H9 (cell line): ENCODE data around the gene HCCS. TPM values are rescaled to one million over a fixed set of nuclear protein-coding genes. Genes with fewer than 3 reads are reported as not detected.

Experiments used
- DNase-seq: peaks from one replicate; pipeline ENCODE4 v3.0.0-alpha.2; 2017
- H2AFZ ChIP-seq: one replicate; pipeline ENCODE4 v1.6.1; 2013; ENCODE audit warnings: mild to moderate bottlenecking, low read length, control low read depth, moderate library complexity
- H2AK5ac ChIP-seq: 2 replicates; pipeline ENCODE4 v1.6.1; 2013; ENCODE audit warnings: low read length, control low read depth, mixed read lengths; ENCODE audit not compliant: insufficient read length
- H2BK120ac ChIP-seq: one replicate; pipeline ENCODE4 v1.6.1; 2013; ENCODE audit warnings: low read depth, mild to moderate bottlenecking, low read length, control low read depth, inconsistent platforms; ENCODE audit not compliant: poor library complexity, severe bottlenecking
- H2BK12ac ChIP-seq: 2 replicates; pipeline ENCODE4 v1.6.1; 2013; ENCODE audit warnings: low read length, control low read depth, mixed read lengths, low read depth; ENCODE audit not compliant: insufficient read length
- H2BK15ac ChIP-seq: 2 replicates; pipeline ENCODE4 v1.6.1; 2013; ENCODE audit warnings: low read depth, low read length, control low read depth
- H2BK20ac ChIP-seq: one replicate; pipeline ENCODE4 v1.6.1; 2013; ENCODE audit warnings: low read depth, mild to moderate bottlenecking, low read length, control low read depth, inconsistent platforms; ENCODE audit not compliant: poor library complexity, severe bottlenecking
- H2BK5ac ChIP-seq: 2 replicates; pipeline ENCODE4 v1.6.1; 2013; ENCODE audit warnings: low read length, control low read depth, mixed read lengths; ENCODE audit not compliant: insufficient read length
- H3K14ac ChIP-seq: 2 replicates; pipeline ENCODE4 v1.6.1; 2013; ENCODE audit warnings: low read length, control low read depth; ENCODE audit not compliant: insufficient read depth
- H3K18ac ChIP-seq: 2 replicates; pipeline ENCODE4 v1.6.1; 2013; ENCODE audit warnings: low read depth, mild to moderate bottlenecking, mixed read lengths, low read length, control low read depth; ENCODE audit not compliant: insufficient read length
- H3K23ac ChIP-seq: 2 replicates; pipeline ENCODE4 v1.6.1; 2013; ENCODE audit warnings: low read length, control low read depth, mixed read lengths, low read depth; ENCODE audit not compliant: insufficient read length
- H3K23me2 ChIP-seq: 2 replicates; pipeline ENCODE4 v1.6.1; 2013; ENCODE audit warnings: low read depth, mild to moderate bottlenecking, mixed read lengths, low read length, control low read depth; ENCODE audit not compliant: insufficient read length, poor library complexity, severe bottlenecking
- H3K27ac ChIP-seq: 2 replicates; pipeline ENCODE4 v1.5.1; 2013; ENCODE audit warnings: low read length, control low read depth, mixed read lengths, low read depth; ENCODE audit not compliant: insufficient read length
- H3K27me3 ChIP-seq: 2 replicates; pipeline ENCODE4 v1.6.1; 2013; ENCODE audit warnings: low read length, control low read depth, inconsistent platforms; ENCODE audit not compliant: insufficient read depth
- H3K4ac ChIP-seq: 2 replicates; pipeline ENCODE4 v1.6.1; 2013; ENCODE audit warnings: low read depth, mild to moderate bottlenecking, control low read depth, inconsistent platforms, low read length, moderate library complexity
- H3K4me1 ChIP-seq: 2 replicates; pipeline ENCODE4 v1.6.1; 2013; ENCODE audit warnings: low read length, control low read depth, inconsistent platforms; ENCODE audit not compliant: insufficient read depth
- H3K4me2 ChIP-seq: 2 replicates; pipeline ENCODE4 v1.6.1; 2013; ENCODE audit warnings: low read length, control low read depth, mixed read lengths; ENCODE audit not compliant: insufficient read length, insufficient read depth
- H3K56ac ChIP-seq: 2 replicates; pipeline ENCODE4 v1.6.1; 2013; ENCODE audit warnings: low read depth, mild to moderate bottlenecking, mixed read lengths, low read length, control low read depth; ENCODE audit not compliant: insufficient read length
- H3K79me1 ChIP-seq: 2 replicates; pipeline ENCODE4 v1.6.1; 2013; ENCODE audit warnings: low read depth, mild to moderate bottlenecking, moderate library complexity, low read length, control low read depth, inconsistent platforms; ENCODE audit not compliant: insufficient read depth, poor library complexity, severe bottlenecking
- H3K79me2 ChIP-seq: 2 replicates; pipeline ENCODE4 v1.6.1; 2013; ENCODE audit warnings: low read length, control low read depth, inconsistent platforms; ENCODE audit not compliant: insufficient read depth
- H3K9ac ChIP-seq: 2 replicates; pipeline ENCODE4 v1.6.1; 2013; ENCODE audit warnings: low read length, control low read depth, mixed read lengths; ENCODE audit not compliant: insufficient read length; ENCODE audit errors: extremely low read depth
- H3K9me3 ChIP-seq: one replicate; pipeline ENCODE4 v1.6.1; 2013; ENCODE audit warnings: low read depth, low read length, inconsistent platforms; ENCODE audit not compliant: control insufficient read depth
- H3T11ph ChIP-seq: one replicate; pipeline ENCODE4 v1.6.1; 2013; ENCODE audit warnings: mild to moderate bottlenecking, low read length, control low read depth, inconsistent platforms
- H4K20me1 ChIP-seq: one replicate; pipeline ENCODE4 v1.6.1; 2013; ENCODE audit not compliant: control insufficient read depth, insufficient read length, insufficient read depth
- H4K5ac ChIP-seq: 2 replicates; pipeline ENCODE4 v1.6.1; 2013; ENCODE audit warnings: low read depth, mild to moderate bottlenecking, mixed read lengths, low read length, control low read depth; ENCODE audit not compliant: insufficient read length
- H4K8ac ChIP-seq: replicated peaks from 2 replicates; pipeline ENCODE4 v1.6.1; 2013; ENCODE audit warnings: low read length, control low read depth, mixed read lengths, low read depth; ENCODE audit not compliant: insufficient read length
- H4K91ac ChIP-seq: 2 replicates; pipeline ENCODE4 v1.6.1; 2013; ENCODE audit warnings: low read depth, mild to moderate bottlenecking, moderate library complexity, mixed read lengths, low read length, control low read depth; ENCODE audit not compliant: insufficient read length
- H3K27ac Mint-ChIP-seq, 3 experiments: 2 replicates in 2 of 3; 3 replicates in 1 of 3; pipeline ENCODE4 v1.8.0; 2020 to 2021; ENCODE audit warnings: mixed read lengths in 3 of 3, mild to moderate bottlenecking in 1 of 3, moderate library complexity in 1 of 3
- H3K27me3 Mint-ChIP-seq: 2 replicates; pipeline ENCODE4 v1.8.0; 2021; ENCODE audit warnings: low read depth, mild to moderate bottlenecking, moderate library complexity, mixed read lengths
- H3K36me3 Mint-ChIP-seq, 3 experiments: 2 replicates in 2 of 3; 3 replicates in 1 of 3; pipeline ENCODE4 v1.8.0; 2020 to 2021; ENCODE audit warnings: low read depth in 3 of 3, mixed read lengths in 3 of 3; ENCODE audit not compliant: insufficient read depth in 1 of 3
- H3K4me1 Mint-ChIP-seq, 2 experiments: 2 replicates each; pipeline ENCODE4 v1.8.0; 2020; ENCODE audit warnings: mixed read lengths in 2 of 2
- H3K4me3 Mint-ChIP-seq, 2 experiments: 2 replicates in 1 of 2; 3 replicates in 1 of 2; pipeline ENCODE4 v1.8.0; 2020 to 2021; ENCODE audit warnings: mild to moderate bottlenecking in 2 of 2, mixed read lengths in 2 of 2, moderate library complexity in 1 of 2
- H3K9me3 Mint-ChIP-seq, 2 experiments: 2 replicates in 1 of 2; 3 replicates in 1 of 2; pipeline ENCODE4 v1.8.0; 2020; ENCODE audit warnings: mild to moderate bottlenecking in 2 of 2, mixed read lengths in 2 of 2, moderate library complexity in 1 of 2
- WGBS: extraction: QIAGEN DNeasy Blood & Tissue Kit; methylation state at CpG from one replicate; pipeline ENCODE4 v1.1.7; 2013; ENCODE audit warnings: missing lambda C conversion rate, low lambda C conversion rate, mixed read lengths; ENCODE audit not compliant: insufficient read length; ENCODE audit errors: extremely low coverage; 5-methylcytosine and 5-hydroxymethylcytosine counted together
- total RNA-seq: library from RNA; stranded (reverse); gene quantifications from 2 replicates; pipeline ENCODE4 v1.2.1, GENCODE V29; 2021
- TF ChIP-seq, protein P1 (sequence below): fragments of 200-600 bp; sonication (generic); conservative IDR thresholded peaks from 3 replicates; pipeline ENCODE4 v1.8.0; 2021; ENCODE audit warnings: antibody characterized with exemption, mild to moderate bottlenecking

HCCS gene
- total RNA-seq, 1 experiment from 2014 or later = 39.2 TPM

DNA sequence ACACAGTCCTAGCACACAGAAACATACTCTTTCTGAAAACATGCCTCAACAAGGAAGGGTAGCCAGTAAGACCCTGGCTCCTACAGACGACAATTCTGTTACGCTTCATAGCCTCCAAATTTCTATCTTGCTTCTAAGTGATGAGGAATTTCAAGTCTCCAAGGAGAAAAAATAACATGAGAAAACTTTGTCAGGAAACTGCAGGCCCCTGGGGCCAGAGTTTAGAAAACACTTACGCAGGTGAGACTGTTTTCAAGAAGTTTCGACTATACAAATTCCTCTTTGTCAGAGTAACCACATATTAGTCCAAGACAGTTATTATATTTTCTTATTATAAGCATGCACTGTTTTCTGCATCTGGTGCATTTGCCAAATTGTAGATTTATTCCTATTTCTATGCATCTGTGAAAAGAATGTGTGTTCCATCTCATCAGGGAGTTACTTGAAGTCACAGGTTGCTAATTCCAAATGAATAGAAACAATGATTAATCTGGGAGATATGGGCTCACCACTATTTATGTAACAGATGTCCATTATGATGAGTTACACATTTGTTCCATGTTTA lies 30.3 kb upstream of the HCCS start:
- DNase-seq = no peak
- Histone ChIP-seq H2AFZ (no peak overlapping the region), H3K4me2 (no peak overlapping the region), H3K79me2 (no peaks in the 10 kb centered on the region), H4K91ac (no peak overlapping the region), H2BK15ac (no peak overlapping the region), H4K8ac (no peak overlapping the region), H3K27ac (no peak overlapping the region), H3K4me1 (no peaks in the 10 kb centered on the region; the same call in 1 of the 2 replicates), H3K56ac (no peak overlapping the region), H3K23ac (no peak overlapping the region), H4K20me1 (no peaks in the 10 kb centered on the region), H2BK120ac (no peak overlapping the region), H2BK20ac (no peak overlapping the region), H2BK12ac (no peak overlapping the region), H3K9me3 (no peaks in the 10 kb centered on the region), H3K18ac (no peak overlapping the region), H3K9ac (no peak overlapping the region), H3K14ac (no peak overlapping the region), H2AK5ac (no peak overlapping the region), H3K27me3 (no peaks in the 10 kb centered on the region), H3K4ac (no peak overlapping the region), H4K5ac (no peak overlapping the region), H3K23me2 (no peaks in the 10 kb centered on the region), H3K79me1 (no peaks in the 10 kb centered on the region), H3T11ph (no peak overlapping the region), H2BK5ac (no peak overlapping the region)
- Mint-ChIP-seq H3K4me3 (no peak overlapping the region), H3K27me3 (peaks cover 2% of the 10 kb centered on the region), H3K4me1 (peaks cover 4 to 8% of the 10 kb centered on the region in 2 experiments), H3K36me3 (peaks cover 0 to 6% (median 0%) of the 10 kb centered on the region in 3 experiments; a peak in 3 of 7 replicates), H3K27ac (no peak overlapping the region), H3K9me3 (peaks cover 67 to 75% of the 10 kb centered on the region in 2 experiments)
- no CpG with 5 or more reads among the region's 4 CpGs for WGBS
- TF ChIP-seq, protein P1, sequence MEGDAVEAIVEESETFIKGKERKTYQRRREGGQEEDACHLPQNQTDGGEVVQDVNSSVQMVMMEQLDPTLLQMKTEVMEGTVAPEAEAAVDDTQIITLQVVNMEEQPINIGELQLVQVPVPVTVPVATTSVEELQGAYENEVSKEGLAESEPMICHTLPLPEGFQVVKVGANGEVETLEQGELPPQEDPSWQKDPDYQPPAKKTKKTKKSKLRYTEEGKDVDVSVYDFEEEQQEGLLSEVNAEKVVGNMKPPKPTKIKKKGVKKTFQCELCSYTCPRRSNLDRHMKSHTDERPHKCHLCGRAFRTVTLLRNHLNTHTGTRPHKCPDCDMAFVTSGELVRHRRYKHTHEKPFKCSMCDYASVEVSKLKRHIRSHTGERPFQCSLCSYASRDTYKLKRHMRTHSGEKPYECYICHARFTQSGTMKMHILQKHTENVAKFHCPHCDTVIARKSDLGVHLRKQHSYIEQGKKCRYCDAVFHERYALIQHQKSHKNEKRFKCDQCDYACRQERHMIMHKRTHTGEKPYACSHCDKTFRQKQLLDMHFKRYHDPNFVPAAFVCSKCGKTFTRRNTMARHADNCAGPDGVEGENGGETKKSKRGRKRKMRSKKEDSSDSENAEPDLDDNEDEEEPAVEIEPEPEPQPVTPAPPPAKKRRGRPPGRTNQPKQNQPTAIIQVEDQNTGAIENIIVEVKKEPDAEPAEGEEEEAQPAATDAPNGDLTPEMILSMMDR = no peak
